GM12878 (cell line): ENCODE data around the gene L1CAM. TPM values are rescaled to one million over a fixed set of nuclear protein-coding genes. Genes with fewer than 3 reads are reported as not detected.

ENCODE experiments used
- ATAC-seq: fragments of 200-7000 bp; cut with Tn5 transposase; 3 replicates; pipeline ENCODE4 v1.9.1; 2020; ENCODE audit warnings: mild to moderate bottlenecking, moderate library complexity
- BruUV-seq: library from RNA; stranded (reverse); fragments of 400-500 nt; replicated peaks from 2 replicates; lab custom pipeline; 2021; lab: Mats Ljungman, UMichigan
- CTCF ChIA-PET: fragments of 300-600 bp; sonication (Branson Sonifier 250); formaldehyde crosslinking; extraction: SDS; loops from one replicate; lab custom pipeline; 2021; ENCODE audit warnings: inconsistent platforms; lab: Yijun Ruan, JAX
- POLR2A ChIA-PET: fragments of 350-600 bp; formaldehyde crosslinking; extraction: SDS; loops from one replicate; lab custom pipeline; 2021; ENCODE audit warnings: inconsistent platforms; lab: Charles Lee
- RAD21 ChIA-PET: fragments of 300-600 bp; sonication (Branson Sonifier 250); formaldehyde crosslinking; loops from one replicate; lab custom pipeline; 2023; ENCODE audit warnings: antibody characterized with exemption; ENCODE audit not compliant: unreplicated experiment; lab: Charles Lee
- SMC1A ChIA-PET: fragments of 300-600 bp; sonication (Branson Sonifier 250); formaldehyde crosslinking; loops from one replicate; lab custom pipeline; 2023; ENCODE audit not compliant: unreplicated experiment, uncharacterized antibody; lab: Charles Lee
- DNase-seq: peaks from one replicate; pipeline ENCODE4 v3.0.0-alpha.2; 2011; ENCODE audit warnings: low read depth, low spot score
- FAIRE-seq: peaks from 3 replicates; lab custom pipeline; 2011; peaks lifted over from hg19 to GRCh38; lab: Jason Lieb, UNC
- H2AFZ ChIP-seq: 2 replicates; pipeline ENCODE4 v1.6.0; 2011; ENCODE audit warnings: low read depth, low read length, control low read depth; ENCODE audit not compliant: control insufficient read depth
- H3K27ac ChIP-seq: 2 replicates; pipeline ENCODE4 v1.5.1; 2011; ENCODE audit warnings: control low read depth; ENCODE audit not compliant: control insufficient read depth, insufficient read depth
- H3K27me3 ChIP-seq, 2 experiments: replicated peaks in 1 of 2; 2 replicates each; pipeline versions ENCODE4 v1.6.0 to v1.6.1; 2011; ENCODE audit warnings: low read length in 1 of 2; ENCODE audit not compliant: control insufficient read depth in 2 of 2, insufficient read depth in 2 of 2
- H3K36me3 ChIP-seq, 2 experiments: 2 replicates each; pipeline ENCODE4 v1.5.1; 2011; ENCODE audit warnings: low read length in 1 of 2; ENCODE audit not compliant: control insufficient read depth in 2 of 2, insufficient read depth in 2 of 2
- H3K4me1 ChIP-seq: 2 replicates; pipeline ENCODE4 v1.6.1; 2011; ENCODE audit warnings: mild to moderate bottlenecking, low read length, moderate library complexity, mixed read lengths; ENCODE audit not compliant: control insufficient read depth, insufficient read depth
- H3K4me2 ChIP-seq: 2 replicates; pipeline ENCODE4 v1.6.0; 2011; ENCODE audit warnings: control low read depth; ENCODE audit not compliant: control insufficient read depth, insufficient read depth
- H3K4me3 ChIP-seq: fragments of 200-600 bp; sonication (generic); 2 replicates; pipeline ENCODE4 v1.5.1; 2016
- H3K79me2 ChIP-seq: 2 replicates; pipeline ENCODE4 v1.6.0; 2011; ENCODE audit warnings: low read length; ENCODE audit not compliant: control insufficient read depth, insufficient read depth
- H3K9ac ChIP-seq: 2 replicates; pipeline ENCODE4 v1.8.0; 2011; ENCODE audit warnings: low read length, control low read depth, mixed read lengths; ENCODE audit not compliant: control insufficient read depth, insufficient read depth
- H3K9me3 ChIP-seq: replicated peaks from 3 replicates; pipeline ENCODE4 v1.5.1; 2011; ENCODE audit warnings: mild to moderate bottlenecking, low read length; ENCODE audit not compliant: control insufficient read depth, insufficient read depth
- H4K20me1 ChIP-seq: 2 replicates; pipeline ENCODE4 v1.6.0; 2011; ENCODE audit not compliant: control insufficient read depth, insufficient read depth
- CBX5 ChIP-seq: sonication (generic); IDR thresholded peaks from 2 replicates; pipeline ENCODE4 v1.6.1; 2016; ENCODE audit warnings: low read depth, moderate library complexity, mild to moderate bottlenecking, inconsistent platforms
- FOS ChIP-seq: IDR thresholded peaks from 3 replicates; pipeline ENCODE4 v1.6.1; 2011; ENCODE audit warnings: borderline replicate concordance; ENCODE audit not compliant: insufficient read length; ENCODE audit errors: extremely low read depth
- NBN ChIP-seq: fragments of 450-650 bp; IDR thresholded peaks from 2 replicates; pipeline ENCODE4 v1.6.1; 2016
- PRDM15 ChIP-seq: fragments of 450-650 bp; formaldehyde crosslinking; IDR thresholded peaks from 2 replicates; pipeline ENCODE4 v1.4.0; 2020; ENCODE audit warnings: mild to moderate bottlenecking, moderate library complexity
- SP1 ChIP-seq: IDR thresholded peaks from one replicate; pipeline ENCODE4 v1.6.1; 2011; ENCODE audit warnings: low read depth, low read length
- SREBF2 ChIP-seq: IDR thresholded peaks from 2 replicates; pipeline ENCODE4 v1.6.1; 2012; ENCODE audit warnings: mild to moderate bottlenecking, low read length
- STAT3 ChIP-seq: IDR thresholded peaks from 2 replicates; pipeline ENCODE4 v1.6.1; 2011; ENCODE audit warnings: low read depth, low read length, improper control_type of control experiment
- TCF12 ChIP-seq: IDR thresholded peaks from 2 replicates; pipeline ENCODE4 v1.6.1; 2011; ENCODE audit warnings: low read depth, mild to moderate bottlenecking, low read length
- USF2 ChIP-seq: IDR thresholded peaks from 2 replicates; pipeline ENCODE4 v1.6.1; 2011; ENCODE audit warnings: low read depth, low read length, improper control_type of control experiment, borderline replicate concordance
- WGBS: methylation state at CpG from one replicate; pipeline ENCODE4 v1.1.6; 2016; ENCODE audit warnings: low lambda C conversion rate; ENCODE audit not compliant: insufficient replicate concordance, insufficient coverage; ENCODE audit errors: missing lambda C conversion rate; 5-methylcytosine and 5-hydroxymethylcytosine counted together
- in situ Hi-C: fragments of 300-500 bp; cut with MboI; formaldehyde crosslinking; loops from 9 replicates; pipeline ENCODE4 v1.14.3; 2018; ENCODE audit warnings: mixed read lengths
- intact Hi-C: fragments of 100-400 bp; cut with micrococcal nuclease; formaldehyde crosslinking; loops from one replicate; pipeline ENCODE4 v1.14.2; 2022; ENCODE audit not compliant: unreplicated experiment
- polyA plus RNA-seq, 11 experiments: library from polyadenylated mRNA; depleted of rRNA in 4 of 11; unstranded in 6 of 11; stranded (reverse) in 5 of 11; fragments of >200 nt; fragmentation: Nextera tagmentation in 4 of 11; fragmentation: Illumina TruSeq in 1 of 11; extraction: Ambion mirVana in 4 of 11; extraction: Trizol in 1 of 11; gene quantifications; 1 replicate in 1 of 11; 2 replicates in 10 of 11; pipeline versions ENCODE4 v1.2.1 to v1.2.3, GENCODE V29; 2011 to 2016; ENCODE audit warnings: inconsistent platforms in 2 of 11, missing spikeins in 2 of 11, low read depth in 1 of 11
- total RNA-seq, 4 experiments: library from RNA; depleted of rRNA in 3 of 4; stranded (reverse); fragments of >200 nt in 3 of 4; fragmentation: Illumina TruSeq in 1 of 4; extraction: Trizol in 1 of 4; gene quantifications; 2 replicates each; pipeline versions ENCODE4 v1.2.1 to v1.2.3, GENCODE V29; 2013 to 2021

The L1CAM gene
- total and polyA plus RNA-seq, 10 of the 15 experiments (the other 5 are each of a cell fraction or from before 2014, with no cell fraction given): 0.01 to 0.64 (median 0.09) TPM; not detected in 5

GRCh38 chrX:153910446-153910845, 24.5 kb upstream of the L1CAM start:
- no peak for FAIRE-seq
- Histone ChIP-seq H3K27ac (no peak overlapping the region), H3K27me3 (no peaks in the 10 kb centered on the region), H3K79me2 (no peaks in the 10 kb centered on the region), H3K4me2 (no peak overlapping the region), H4K20me1 (no peaks in the 10 kb centered on the region), H3K9ac (no peak overlapping the region), H3K4me1 (no peaks in the 10 kb centered on the region), H2AFZ (no peak overlapping the region), H3K9me3 (no peaks in the 10 kb centered on the region), H3K4me3 (no peak overlapping the region), H3K36me3 (no peaks in the 10 kb centered on the region; a peak in 2 of 4 replicates)
- CTCF ChIA-PET: interaction anchor here (0.6 to 1.8 kb wide), 4 partner anchors 12 to 37 kb away, joined by 3 to 7 read pairs (median 4); no protein-coding TSS in a partner anchor
- POLR2A ChIA-PET: interaction anchor here (1.3 kb wide), 1 partner anchor 15 kb away, joined by 3 read pairs; no protein-coding TSS in a partner anchor
- DNase-seq: no peak
- RAD21 ChIA-PET: no interaction called here
- intact Hi-C loops (no loop called here), in situ Hi-C loops (no loop called here)
- SMC1A ChIA-PET: interaction anchor here (0.8 kb wide), 1 partner anchor 14 kb away, joined by 3 read pairs; no protein-coding TSS in a partner anchor
- ATAC-seq: no peak
- WGBS: 92% methylated on average over 12 of the region's 22 CpGs
- TF ChIP-seq STAT3: no peak
- TF ChIP-seq CBX5: no peak
- no peak for TF ChIP-seq USF2
- no peak for TF ChIP-seq FOS
- no peak for TF ChIP-seq NBN
- TF ChIP-seq PRDM15 (CRISPR knock-in tag): no peak
- TF ChIP-seq TCF12: no peak
- TF ChIP-seq SREBF2: no peak
- TF ChIP-seq SP1: no peak
- no TSS peak for BruUV-seq
